ENCODE data around the gene PTPN11. TPM values are rescaled to one million over a fixed set of nuclear protein-coding genes. Genes with fewer than 3 reads are reported as not detected.
"Not testable (repeated sequence)": the region's sequence is repeated elsewhere in the genome, so short reads cannot be mapped to it uniquely, and the experiment has no call there.

PTPN11 gene
- total and polyA plus RNA-seq, 2 of the 8 experiments (the other 6 are each of a cell fraction or from before 2014, with no cell fraction given), result 28.3 to 133 TPM

DNA sequence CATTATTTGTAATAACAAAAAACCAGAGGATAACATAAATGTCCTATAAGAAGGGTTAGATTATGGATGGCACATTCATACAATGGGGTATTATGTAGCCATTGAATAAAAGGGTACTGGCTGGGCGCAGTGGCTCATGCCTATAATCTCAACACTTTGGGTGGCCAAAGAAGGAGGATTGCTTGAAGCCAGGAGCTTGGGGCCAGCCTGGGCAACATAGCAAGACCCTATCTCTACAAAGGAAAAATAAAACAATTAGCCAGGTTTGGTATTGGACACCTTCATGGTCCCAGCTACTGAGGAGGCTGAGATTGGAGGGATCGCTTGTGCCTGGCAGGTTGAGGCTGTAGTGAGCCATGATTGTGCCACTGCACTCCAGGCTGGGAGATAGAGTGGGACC is 14.8 kb downstream of the PTPN11 start (continued):
- TF ChIP-seq EP300 (IDR thresholded peaks at IDR 0.05; ENCODE audit: borderline replicate concordance in 1 of 2, low read depth in 2 of 2, low read length in 2 of 2) (no peak), CBX8 (IDR thresholded peaks at IDR 0.05; ENCODE audit: borderline replicate concordance, low read depth, low read length) (no peak)

DNA sequence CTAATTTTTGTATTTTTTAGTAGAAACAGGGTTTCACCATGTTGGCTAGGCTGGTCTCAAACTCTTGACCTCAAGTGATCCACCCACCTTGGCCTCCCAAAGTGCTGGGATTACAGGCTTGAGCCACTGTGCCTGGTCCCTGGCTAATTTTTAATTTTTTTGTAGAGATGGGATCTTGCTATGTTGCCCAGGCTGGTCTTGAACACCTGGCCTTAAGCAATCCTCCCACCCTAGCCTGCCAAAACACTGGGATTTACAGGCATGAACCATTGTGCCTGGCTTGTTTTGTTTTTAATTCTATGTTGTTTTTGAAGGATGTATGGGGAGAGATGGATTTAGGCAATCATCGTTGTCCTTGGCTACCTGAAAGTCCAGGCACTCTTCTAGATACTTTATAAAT is 19.9 kb downstream of the PTPN11 start:
- H2BK120ac ChIP-seq (replicated peaks; ENCODE audit: low read depth, low read length); H3K14ac ChIP-seq (ENCODE audit: insufficient read length); H3K9me3 ChIP-seq (ENCODE audit: insufficient read depth in 2 of 2, low read depth in 1 of 2, low read length in 1 of 2); H4K8ac ChIP-seq (ENCODE audit: extremely low read depth, insufficient read depth, low read length); DNase-seq (ENCODE audit: low read depth in 1 of 2, low spot score in 2 of 2); H2AK5ac ChIP-seq (ENCODE audit: low read depth, low read length); H3K56ac ChIP-seq (replicated peaks; ENCODE audit: insufficient read length, low read depth, low read length); H3K4me2 ChIP-seq (ENCODE audit: insufficient read depth in 1 of 2, low read depth in 2 of 2, low read length in 2 of 2); H3K4ac ChIP-seq (replicated peaks; ENCODE audit: insufficient read length, low read depth, low read length); H2BK12ac ChIP-seq (ENCODE audit: low read depth, low read length); H2AFZ ChIP-seq (ENCODE audit: low read length); H3K27me3 ChIP-seq (replicated peaks in 1 of 4; ENCODE audit: control insufficient read depth in 3 of 4, extremely low read depth in 1 of 4, insufficient read depth in 3 of 4, low read length in 3 of 4); H2BK20ac ChIP-seq (ENCODE audit: low read length); H3K4me1 ChIP-seq (replicated peaks in 1 of 4; ENCODE audit: control insufficient read depth in 3 of 4, insufficient read depth in 4 of 4, low read length in 3 of 4); H3K23me2 ChIP-seq (ENCODE audit: low read depth, low read length); H2BK15ac ChIP-seq (ENCODE audit: low read length); H2BK5ac ChIP-seq (ENCODE audit: low read depth, low read length); H3K79me1 ChIP-seq (ENCODE audit: low read depth, low read length); POLR2A ChIA-PET (ENCODE audit: partially characterized antibody); H3K23ac ChIP-seq (ENCODE audit: insufficient read length); H3K9ac ChIP-seq (replicated peaks in 1 of 4; ENCODE audit: extremely low read depth in 1 of 4, low read depth in 3 of 4, low read length in 3 of 4); H4K5ac ChIP-seq (ENCODE audit: insufficient read length, low read depth, low read length); H3K36me3 ChIP-seq (ENCODE audit: control insufficient read depth in 2 of 4, insufficient read depth in 4 of 4, low read length in 3 of 4); H4K91ac ChIP-seq (replicated peaks; ENCODE audit: insufficient read length, low read length); FAIRE-seq; H3K18ac ChIP-seq (ENCODE audit: extremely low read depth, low read length); H4K20me1 ChIP-seq (replicated peaks in 1 of 2; ENCODE audit: control insufficient read depth in 1 of 2, insufficient read depth in 2 of 2, low read length in 2 of 2); H3K4me3 ChIP-seq (ENCODE audit: extremely low read depth in 1 of 4, insufficient read depth in 2 of 4, low read depth in 3 of 4, low read length in 4 of 4); H3K27ac ChIP-seq (ENCODE audit: low read depth, low read length): not testable (repeated sequence)
- H3K79me2 ChIP-seq (ENCODE audit: control insufficient read depth in 1 of 2, insufficient read depth in 2 of 2, low read length in 2 of 2), result peaks cover 0 to 55% of the 10 kb centered on the region in 2 experiments; a peak in 3 of 4 replicates
- CTCF ChIA-PET (ENCODE audit: partially characterized antibody), result interaction anchor here (0.6 kb wide), 1 partner anchor 110 kb away, joined by 3 read pairs; no protein-coding TSS in a partner anchor
- 79% methylated on average over 1 of the region's 1 CpG; no CpG with 5 or more reads in 1 of the 2 experiments for WGBS, 2 experiments (ENCODE audit: extremely low coverage in 1 of 2, insufficient coverage in 1 of 2, insufficient read length in 1 of 2, insufficient replicate concordance in 2 of 2, low coverage in 1 of 2, low lambda C conversion rate in 2 of 2, missing lambda C conversion rate in 1 of 2)
